ENCODE measurements around the gene SLC35E3.
A peak's percentile ranks its signal among the peaks of the same experiment; 100 is the strongest.

Gene SLC35E3

GRCh38 chr12:68745904-68746571 is at the start of gene SLC35E3:
SLC35E3 (plus strand) TSS chr12:68746176; CDS start chr12:68746378, 202 bp downstream.
- Mint-ChIP-seq H3K36me3 (peaks cover 15 to 30% of the 10 kb centered on the region in 2 donors), H3K4me1 (peaks cover 19 to 40% of the 10 kb centered on the region in 2 donors), H3K9me3 (no peaks in the 10 kb centered on the region), H3K27ac (peak within 1 kb of the TSS; percentile 98), H3K27me3 (no peaks in the 10 kb centered on the region), H3K4me3 (peak within 1 kb of the TSS; percentile 89 to 97)
- peak; percentile 97 for ATAC-seq (replicated peaks)
- DNase-seq: peak; percentile 90

DNA sequence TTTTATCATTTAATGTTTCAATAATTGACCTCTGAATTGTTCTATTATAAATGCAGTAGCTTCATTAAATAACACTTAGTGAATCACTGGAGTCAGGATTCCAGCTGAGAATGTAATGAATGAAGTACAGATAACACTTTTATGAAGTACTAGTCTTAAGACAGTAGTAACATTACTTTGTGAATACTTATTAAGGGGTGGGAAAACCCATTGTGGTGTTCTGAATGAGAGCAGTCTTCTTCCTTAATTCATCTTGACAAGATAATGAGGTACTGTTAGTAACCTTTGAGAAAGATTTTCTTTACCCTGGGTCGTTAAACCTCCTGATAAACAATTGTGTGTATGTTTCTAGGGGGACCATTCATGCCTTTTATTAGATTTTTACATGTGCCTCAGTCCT is 46.5 kb upstream of the SLC35E3 start:
- H3K27me3 Mint-ChIP-seq: no peaks in the 10 kb centered on the region
- DNase-seq (no peak), ATAC-seq (replicated peaks) (no peak)
- no peaks in the 10 kb centered on the region for H3K9me3 Mint-ChIP-seq
- no peak overlapping the region for H3K27ac Mint-ChIP-seq
- H3K36me3 Mint-ChIP-seq: peaks cover 32 to 41% of the 10 kb centered on the region in 2 donors
- H3K4me3 Mint-ChIP-seq: no peak overlapping the region
- no peaks in the 10 kb centered on the region for H3K4me1 Mint-ChIP-seq

DNA sequence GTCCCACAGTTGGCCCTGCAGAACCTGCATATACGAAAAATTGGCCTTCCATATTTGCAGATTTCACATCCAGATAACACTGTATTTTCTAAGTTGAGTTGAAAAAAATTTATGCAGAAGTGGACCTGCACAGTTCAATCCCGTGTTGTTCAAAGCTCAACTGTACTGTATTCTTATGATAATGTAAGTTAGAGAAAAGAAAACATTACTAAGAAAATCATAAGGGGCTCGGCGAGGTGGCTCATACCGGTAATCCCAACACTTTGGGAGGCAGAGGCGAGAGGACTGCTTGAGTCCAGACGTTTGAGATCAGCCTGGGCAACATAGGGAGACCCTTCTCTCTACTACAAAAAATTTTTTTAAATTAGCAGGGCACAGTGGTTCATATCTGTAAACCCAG is 18.2 kb upstream of the SLC35E3 start:
- no peak for DNase-seq
- H3K36me3 Mint-ChIP-seq: peaks cover 18 to 27% of the 10 kb centered on the region in 2 donors
- H3K4me3 Mint-ChIP-seq: no peak overlapping the region
- no peak for ATAC-seq (replicated peaks)
- no peak overlapping the region for H3K27ac Mint-ChIP-seq
- H3K4me1 Mint-ChIP-seq: no peaks in the 10 kb centered on the region
- no peaks in the 10 kb centered on the region for H3K9me3 Mint-ChIP-seq
- H3K27me3 Mint-ChIP-seq: no peaks in the 10 kb centered on the region

DNA sequence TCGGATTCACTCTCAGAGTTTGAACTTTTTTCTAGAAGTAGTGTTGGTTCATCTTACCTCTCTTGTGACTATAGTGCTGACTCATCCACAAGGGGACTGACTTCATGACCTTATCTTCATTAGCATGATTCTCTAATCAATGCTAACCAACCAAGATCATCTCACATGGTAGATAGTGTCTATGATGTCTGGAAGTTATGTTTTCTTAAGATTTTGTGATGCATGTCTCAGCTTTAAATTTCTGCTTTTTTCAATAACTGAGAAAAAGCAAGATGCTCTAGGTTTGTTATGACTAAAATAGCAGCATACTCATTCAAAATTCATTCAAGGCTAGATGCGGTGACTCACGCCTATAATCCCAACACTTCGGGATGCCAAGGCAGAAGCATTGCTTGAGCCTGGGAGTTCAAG is 12.3 kb upstream of the SLC35E3 start:
- Mint-ChIP-seq H3K9me3 (no peaks in the 10 kb centered on the region), H3K27me3 (no peaks in the 10 kb centered on the region), H3K27ac (peak overlapping the region; percentile 37), H3K4me3 (no peak overlapping the region), H3K4me1 (no peaks in the 10 kb centered on the region), H3K36me3 (peaks cover 24 to 27% of the 10 kb centered on the region in 2 donors)
- ATAC-seq (replicated peaks) (no peak), DNase-seq (no peak)

- H3K36me3 Mint-ChIP-seq: peaks cover 25 to 34% of the 10 kb centered on the region in 2 donors
These were observed 6.1 kb upstream of the SLC35E3 start for GRCh38 chr12:68739891-68740290.

GRCh38 chr12:68743356-68743755 is 2.6 kb upstream of the SLC35E3 start:
- Mint-ChIP-seq H3K27me3 (no peaks in the 10 kb centered on the region), H3K4me3 (no peak overlapping the region), H3K36me3 (peaks cover 18 to 25% of the 10 kb centered on the region in 2 donors), H3K9me3 (no peaks in the 10 kb centered on the region), H3K27ac (no peak overlapping the region), H3K4me1 (peaks cover 8 to 21% of the 10 kb centered on the region in 2 donors)
- no peak for DNase-seq
- ATAC-seq (replicated peaks): no peak

More at GRCh38 chr12:68739891-68740290, 6.1 kb upstream of the SLC35E3 start:
- Mint-ChIP-seq H3K27me3 (no peaks in the 10 kb centered on the region), H3K27ac (no peak overlapping the region), H3K4me1 (peaks cover 0 to 7% of the 10 kb centered on the region in 2 donors), H3K4me3 (no peak overlapping the region), H3K9me3 (no peaks in the 10 kb centered on the region)
- ATAC-seq (replicated peaks) (no peak), DNase-seq (no peak)

DNA sequence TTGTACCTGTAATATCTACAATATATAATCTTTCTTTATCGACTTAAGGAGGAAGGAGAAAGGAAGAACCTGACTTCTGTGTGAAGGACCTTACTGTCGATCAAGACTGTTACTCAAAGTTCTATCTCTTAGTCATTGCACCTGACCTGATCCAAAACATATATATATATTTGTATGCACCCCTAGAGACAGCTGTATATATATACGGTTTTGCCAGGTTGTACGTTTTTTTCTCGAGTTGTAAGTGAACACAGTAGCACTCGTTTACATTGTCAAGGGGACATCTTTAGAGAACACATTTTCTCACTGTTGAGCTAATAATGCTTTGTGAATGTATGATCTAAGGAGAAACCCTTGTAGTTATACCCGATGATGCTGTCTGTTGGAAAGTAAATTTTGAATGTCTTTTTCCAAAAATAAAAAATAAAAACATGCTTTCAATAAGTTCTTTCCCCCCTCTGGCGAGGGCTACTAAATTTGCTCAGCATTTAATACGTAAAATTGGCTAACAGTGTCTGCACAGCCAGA is 536 bp upstream of the SLC35E3 start:
- DNase-seq (no peak), ATAC-seq (replicated peaks) (no peak)
- Mint-ChIP-seq H3K9me3 (no peaks in the 10 kb centered on the region), H3K4me1 (peaks cover 19 to 40% of the 10 kb centered on the region in 2 donors), H3K27ac (peak overlapping the region; percentile 98), H3K4me3 (peak overlapping the region; percentile 89 to 97), H3K36me3 (peaks cover 15 to 27% of the 10 kb centered on the region in 2 donors), H3K27me3 (no peaks in the 10 kb centered on the region)

DNA sequence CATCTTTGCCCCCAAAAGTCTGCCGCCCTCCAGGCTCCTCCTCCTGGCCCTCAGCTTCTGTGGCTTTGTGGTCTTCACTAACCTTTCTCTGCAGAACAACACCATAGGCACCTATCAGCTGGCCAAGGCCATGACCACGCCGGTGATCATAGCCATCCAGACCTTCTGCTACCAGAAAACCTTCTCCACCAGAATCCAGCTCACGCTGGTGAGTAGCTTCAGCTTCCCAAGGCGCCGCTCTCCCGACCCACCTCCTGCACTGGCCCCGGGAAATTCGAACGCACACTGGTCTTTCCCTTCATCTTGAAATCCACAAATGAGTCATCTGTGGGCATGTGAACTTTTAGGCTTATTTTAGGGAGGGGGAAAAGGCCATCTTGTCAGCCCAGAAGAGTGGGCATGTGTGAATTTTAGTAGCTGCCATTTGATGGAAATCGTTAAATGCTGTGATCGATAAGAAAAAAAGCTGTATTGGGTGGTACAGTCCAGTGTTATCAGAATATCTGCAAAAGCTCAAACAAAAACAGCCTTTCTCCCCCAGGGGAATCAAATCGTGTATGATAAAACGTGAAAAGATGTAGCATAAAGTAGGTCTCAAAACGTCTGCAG is 700 bp downstream of the SLC35E3 start:
- Mint-ChIP-seq H3K4me1 (peaks cover 19 to 40% of the 10 kb centered on the region in 2 donors), H3K9me3 (no peaks in the 10 kb centered on the region), H3K27me3 (no peaks in the 10 kb centered on the region), H3K4me3 (peak overlapping the region; percentile 89 to 97), H3K36me3 (peaks cover 20 to 31% of the 10 kb centered on the region in 2 donors), H3K27ac (peak overlapping the region; percentile 98)
- DNase-seq (peak; percentile 26), ATAC-seq (replicated peaks) (peak; percentile 58 to 66)

DNA sequence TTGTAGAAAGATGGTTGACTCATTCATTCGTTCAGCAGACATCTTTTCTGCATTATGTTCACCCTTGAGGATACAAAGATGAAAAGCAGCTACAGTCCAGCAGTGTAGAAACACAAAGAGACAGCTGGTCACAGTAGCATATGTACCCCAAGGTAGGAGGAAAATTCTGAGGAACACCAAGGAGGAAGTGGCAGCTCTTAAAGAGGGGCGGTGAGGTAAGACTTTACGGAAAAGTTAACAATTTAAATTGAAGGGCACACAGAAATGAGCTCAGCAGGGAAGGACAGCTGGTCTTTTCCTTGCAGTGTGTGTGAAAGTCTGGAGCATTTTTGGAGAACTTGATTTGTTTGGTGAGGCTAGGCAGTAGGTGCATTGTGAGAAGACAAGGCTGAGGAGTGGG is 3.5 kb downstream of the SLC35E3 start:
- Mint-ChIP-seq H3K9me3 (no peaks in the 10 kb centered on the region), H3K36me3 (peaks cover 32 to 37% of the 10 kb centered on the region in 2 donors), H3K4me3 (peak overlapping the region in 1 of 2 donors; percentile 33), H3K4me1 (peaks cover 19 to 33% of the 10 kb centered on the region in 2 donors), H3K27me3 (no peaks in the 10 kb centered on the region), H3K27ac (no peak overlapping the region)
- no peak for DNase-seq
- no peak for ATAC-seq (replicated peaks)

GRCh38 chr12:68749861-68750260 is 3.9 kb downstream of the SLC35E3 start:
- Mint-ChIP-seq H3K9me3 (no peaks in the 10 kb centered on the region), H3K27ac (no peak overlapping the region), H3K36me3 (peaks cover 32 to 40% of the 10 kb centered on the region in 2 donors), H3K27me3 (no peaks in the 10 kb centered on the region), H3K4me1 (peaks cover 19 to 33% of the 10 kb centered on the region in 2 donors), H3K4me3 (peak overlapping the region in 1 of 2 donors; percentile 33)
- DNase-seq (no peak), ATAC-seq (replicated peaks) (no peak)

GRCh38 chr12:68750506-68750905 is 4.5 kb downstream of the SLC35E3 start:
- Mint-ChIP-seq H3K4me1 (peaks cover 19 to 33% of the 10 kb centered on the region in 2 donors), H3K4me3 (no peak overlapping the region), H3K36me3 (peaks cover 36 to 45% of the 10 kb centered on the region in 2 donors), H3K27ac (no peak overlapping the region), H3K9me3 (no peaks in the 10 kb centered on the region), H3K27me3 (no peaks in the 10 kb centered on the region)
- DNase-seq (no peak), ATAC-seq (replicated peaks) (no peak)

GRCh38 chr12:68755536-68756243 is 9.7 kb downstream of the SLC35E3 start:
- Mint-ChIP-seq H3K36me3 (peaks cover 40 to 41% of the 10 kb centered on the region in 2 donors), H3K9me3 (no peaks in the 10 kb centered on the region), H3K4me1 (no peaks in the 10 kb centered on the region), H3K4me3 (no peak overlapping the region), H3K27me3 (no peaks in the 10 kb centered on the region), H3K27ac (peak overlapping the region; percentile 77)
- ATAC-seq (replicated peaks): no peak
- DNase-seq: no peak

DNA sequence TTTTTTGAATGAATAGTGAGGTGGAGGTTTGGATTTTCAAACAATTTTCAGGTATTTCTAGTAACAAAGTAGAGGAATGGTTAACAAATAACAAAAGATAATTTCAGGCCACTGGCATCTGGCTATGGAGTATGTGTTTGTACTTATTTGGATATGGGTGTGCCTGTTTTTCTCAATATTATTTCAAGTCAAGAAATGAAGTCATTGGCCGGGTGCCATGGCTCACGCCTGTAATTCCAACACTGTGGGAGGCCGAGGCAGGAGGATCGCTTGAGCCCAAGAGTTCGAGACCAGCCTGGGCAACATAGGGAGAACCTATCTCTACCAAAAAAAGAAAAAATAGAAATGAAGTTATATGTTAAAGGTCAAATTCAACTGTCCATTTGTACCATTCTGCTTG is 13.9 kb downstream of the SLC35E3 start:
- no peak overlapping the region for H3K27ac Mint-ChIP-seq
- no peaks in the 10 kb centered on the region for H3K27me3 Mint-ChIP-seq
- H3K4me3 Mint-ChIP-seq: no peak overlapping the region
- ATAC-seq (replicated peaks): no peak
- no peaks in the 10 kb centered on the region for H3K4me1 Mint-ChIP-seq
- H3K36me3 Mint-ChIP-seq: peaks cover 37 to 39% of the 10 kb centered on the region in 2 donors
- H3K9me3 Mint-ChIP-seq: no peaks in the 10 kb centered on the region
- no peak for DNase-seq

DNA sequence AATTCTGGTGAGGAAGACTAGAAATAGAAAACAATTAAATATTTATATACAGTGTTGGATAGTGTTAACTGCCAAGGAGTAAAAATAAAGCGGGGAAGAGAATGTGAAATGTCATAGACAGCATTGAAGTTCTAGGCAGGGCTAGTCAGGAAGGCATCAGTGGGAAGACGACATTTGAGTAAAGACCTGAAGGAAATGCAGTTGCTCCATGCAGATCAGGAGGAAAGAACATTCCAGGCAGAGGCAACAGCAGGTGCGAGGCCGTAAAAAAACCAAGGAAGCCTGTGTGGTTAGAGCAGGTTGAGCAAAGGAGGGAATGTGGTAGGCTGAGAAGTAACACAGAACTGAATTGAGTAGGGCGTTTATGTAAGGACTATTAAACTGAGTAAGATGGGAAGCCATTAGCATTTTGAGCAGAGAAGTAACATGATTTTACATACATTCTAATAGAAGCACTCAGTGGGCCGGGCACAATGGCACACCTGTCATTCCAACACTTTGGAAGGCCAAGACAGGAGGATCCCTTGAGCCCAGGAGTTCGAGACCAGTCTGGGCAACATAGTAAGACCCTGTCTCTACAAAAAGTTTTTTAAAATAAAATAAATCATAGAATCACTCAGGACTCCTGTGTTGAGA is 14.9 kb downstream of the SLC35E3 start:
- ATAC-seq (replicated peaks) (no peak), DNase-seq (no peak)
- no peaks in the 10 kb centered on the region for H3K4me1 Mint-ChIP-seq
- H3K27ac Mint-ChIP-seq: no peak overlapping the region
- H3K36me3 Mint-ChIP-seq: peaks cover 31 to 33% of the 10 kb centered on the region in 2 donors
- no peaks in the 10 kb centered on the region for H3K27me3 Mint-ChIP-seq
- no peaks in the 10 kb centered on the region for H3K9me3 Mint-ChIP-seq
- no peak overlapping the region for H3K4me3 Mint-ChIP-seq
